NOMO-1 (cell line): Measurements from ENCODE around the gene EFCAB14.
"Not testable (repeated sequence)": the region's sequence is repeated elsewhere in the genome, so short reads cannot be mapped to it uniquely, and the experiment has no call there.

Experiments used
- DNase-seq, 2 experiments: peaks; one replicate each; lab custom pipeline; 2025; ENCODE audit not compliant: unreplicated experiment in 2 of 2; lab: John Stamatoyannopoulos, UW

EFCAB14 gene

DNA sequence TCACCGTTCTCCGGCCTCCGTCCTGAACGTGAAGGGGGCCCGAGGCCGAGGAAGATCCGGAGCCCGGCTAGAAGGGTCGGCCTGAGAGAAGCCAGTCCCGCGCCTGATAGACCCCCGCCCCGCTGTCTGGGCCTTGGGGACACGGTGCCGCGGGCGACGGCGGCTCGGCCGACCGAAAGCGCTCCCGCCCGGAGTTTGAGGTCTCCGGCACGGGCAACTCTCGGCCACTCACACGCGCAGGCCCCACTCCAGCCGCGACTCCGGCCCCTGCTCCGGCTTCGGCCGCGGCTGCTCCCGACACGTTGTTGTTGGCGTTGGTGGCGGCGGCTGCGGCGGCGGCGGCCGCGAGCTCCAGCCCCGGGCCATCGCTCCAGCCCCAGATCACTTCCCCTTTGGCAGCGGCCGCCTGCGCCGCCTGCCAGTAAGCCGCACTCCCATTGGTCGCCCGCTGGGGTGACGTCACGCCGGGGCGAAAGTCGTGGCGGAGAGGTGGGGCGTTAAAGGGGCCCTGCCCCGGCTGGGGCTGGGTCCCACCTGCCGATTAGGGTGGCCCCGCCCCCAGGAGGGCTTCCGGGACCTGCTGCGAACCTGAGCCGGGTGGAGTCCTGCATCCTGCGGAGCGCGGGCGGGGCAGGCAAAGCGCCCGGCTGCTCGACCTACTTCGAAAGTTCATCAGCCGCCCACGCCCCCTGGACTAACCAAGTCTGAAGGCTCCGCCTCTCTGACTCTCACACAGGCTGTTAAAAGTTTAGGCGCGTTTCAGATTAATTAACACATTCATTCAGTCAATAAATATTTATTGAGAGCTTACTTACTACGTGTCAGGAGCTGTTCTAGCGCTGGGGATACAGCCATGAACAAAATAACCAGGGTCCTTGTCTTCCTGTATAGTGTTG is at the start of gene EFCAB14:
Gene EFCAB14 (minus strand): TSS at position 388 of the 896 bp plus-strand sequence. CDS start 1,027 bp downstream, outside the sequence.
- DNase-seq: peak; percentile 86 to 97

DNA sequence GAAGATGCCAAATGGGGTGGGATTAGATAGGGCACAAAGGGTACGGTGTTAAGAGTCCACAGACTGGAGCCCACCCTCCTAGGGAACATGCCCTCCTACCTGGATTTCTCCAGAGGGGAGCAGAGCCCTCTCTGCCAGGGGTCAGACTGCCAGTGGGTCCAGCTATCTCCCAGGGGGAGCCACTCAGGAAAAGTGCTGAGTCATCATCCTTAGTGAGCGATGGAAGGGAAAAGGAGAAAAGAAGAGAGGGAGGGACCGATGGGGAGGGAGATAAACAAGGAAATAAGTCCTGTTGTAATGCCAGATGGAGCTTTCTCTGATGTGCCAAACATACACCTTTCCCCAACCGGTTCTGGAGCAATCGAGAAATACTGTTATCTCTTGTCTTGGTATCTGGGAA is 49.5 kb upstream of the EFCAB14 start:
- DNase-seq: no peak

GRCh38 chr1:46767649-46768282 is 48.9 kb upstream of the EFCAB14 start:
- no peak for DNase-seq

DNA sequence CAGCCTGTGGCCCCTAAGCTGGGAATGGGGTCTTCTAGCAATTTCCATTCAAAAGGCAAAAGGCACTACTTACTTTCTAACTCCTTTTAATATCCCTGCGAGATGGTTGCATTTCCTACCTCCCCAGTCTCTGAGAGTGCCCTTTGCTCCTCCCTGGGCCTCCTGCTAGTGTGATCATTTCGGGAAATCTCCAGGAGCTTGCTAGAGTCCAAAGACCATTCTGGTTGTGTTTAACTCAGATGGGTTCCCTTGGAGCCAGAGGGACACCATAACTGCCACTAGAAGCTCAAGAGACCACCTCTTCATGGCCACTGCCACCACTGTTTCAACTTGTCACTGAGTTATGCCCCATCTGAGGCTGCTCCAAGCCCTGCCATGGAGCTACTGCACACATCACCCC is 45.5 kb upstream of the EFCAB14 start:
- DNase-seq: no peak

DNA sequence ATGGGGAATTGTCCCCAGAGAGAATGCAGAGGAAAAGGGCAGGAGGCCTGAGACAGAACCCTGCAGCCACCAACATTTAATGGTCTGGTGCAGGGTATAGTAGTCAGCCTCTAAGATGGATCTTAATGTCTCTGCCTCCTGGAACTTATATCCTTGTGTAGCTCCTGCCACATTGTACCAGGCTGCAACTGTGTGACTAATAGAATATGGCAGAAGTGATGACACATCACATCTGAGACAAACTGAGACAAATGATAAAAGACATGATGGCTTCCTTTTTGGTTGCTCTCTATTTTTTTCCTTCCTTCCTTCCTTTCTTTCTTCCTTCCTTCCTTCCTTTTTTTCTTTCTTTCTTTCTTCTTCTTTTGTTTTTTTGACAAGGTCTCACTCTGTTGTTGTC is 42.8 kb upstream of the EFCAB14 start:
- no peak for DNase-seq

- no peak for DNase-seq
Observed at GRCh38 chr1:46760558-46761166, 41.7 kb upstream of the EFCAB14 start.

- DNase-seq: no peak
Observed at GRCh38 chr1:46757956-46758528, 39.1 kb upstream of the EFCAB14 start.

GRCh38 chr1:46757247-46757955 is 38.5 kb upstream of the EFCAB14 start:
- DNase-seq: no peak

DNA sequence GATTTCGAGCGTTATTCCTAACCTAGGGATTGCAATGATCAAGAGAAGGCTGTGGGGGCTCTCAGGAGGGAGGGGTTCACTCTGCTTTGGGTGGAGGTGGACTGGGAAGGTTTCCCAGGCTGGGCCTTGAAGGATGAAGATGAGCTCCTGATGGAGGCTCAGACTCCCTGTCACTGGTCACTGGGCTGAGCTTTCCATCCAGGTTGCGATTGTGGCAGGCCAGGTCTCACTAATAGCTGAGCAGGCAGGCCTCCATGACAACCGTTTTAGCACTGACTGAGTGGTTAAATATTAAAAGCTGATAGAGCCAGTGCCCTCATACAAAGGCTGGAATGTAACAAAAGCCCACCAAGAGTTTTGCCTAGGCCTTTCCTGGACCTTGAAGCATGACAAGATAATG is 36.2 kb upstream of the EFCAB14 start:
- DNase-seq: no peak

DNA sequence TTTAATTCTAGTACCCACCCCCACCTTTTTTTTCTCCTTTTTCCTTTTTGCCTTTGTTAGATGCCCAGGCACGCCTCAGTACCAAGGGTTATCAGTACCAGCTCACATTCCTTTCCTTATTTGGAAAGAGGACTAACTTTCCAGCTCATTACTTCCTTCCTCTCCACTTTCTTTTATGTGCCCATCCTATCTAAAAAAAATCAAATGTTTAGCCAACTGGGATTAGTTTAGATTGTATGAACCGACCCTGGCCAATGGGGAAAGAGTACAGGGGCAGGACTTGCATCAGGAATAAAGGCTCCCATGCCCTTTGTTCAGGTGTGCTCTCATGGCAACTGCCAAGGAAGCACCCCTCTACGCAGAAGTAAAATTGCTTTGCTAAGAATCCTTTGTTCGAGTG is 35.8 kb upstream of the EFCAB14 start:
- not testable (repeated sequence) for DNase-seq

DNA sequence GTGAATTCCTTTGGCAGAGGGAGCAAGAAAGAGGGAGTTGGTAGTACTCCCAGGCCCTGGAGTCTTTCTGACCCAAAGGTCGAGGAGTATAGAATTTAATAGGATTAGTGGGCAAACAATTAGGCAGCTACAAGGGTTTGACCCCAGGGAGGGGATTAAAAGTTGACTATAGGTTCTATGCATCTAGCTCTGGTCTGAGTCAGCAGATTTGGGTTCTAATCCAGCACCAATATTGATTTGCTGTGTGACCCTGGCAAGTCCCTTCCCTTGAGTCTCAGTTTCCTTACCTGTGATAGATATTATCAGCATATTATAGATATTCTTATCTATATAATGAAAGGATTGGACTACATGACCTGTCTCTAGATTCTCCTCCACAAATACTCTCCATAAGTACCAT is 35.1 kb upstream of the EFCAB14 start:
- no peak for DNase-seq

GRCh38 chr1:46749921-46750404 is 31.0 kb upstream of the EFCAB14 start:
- DNase-seq: peak in 1 of 2 experiments; percentile 4

- DNase-seq: no peak
Observed at GRCh38 chr1:46749404-46749803, 30.5 kb upstream of the EFCAB14 start.

- DNase-seq: no peak
Observed at GRCh38 chr1:46747683-46748288, 28.9 kb upstream of the EFCAB14 start.

GRCh38 chr1:46742069-46742468 is 23.2 kb upstream of the EFCAB14 start:
- DNase-seq: no peak

DNA sequence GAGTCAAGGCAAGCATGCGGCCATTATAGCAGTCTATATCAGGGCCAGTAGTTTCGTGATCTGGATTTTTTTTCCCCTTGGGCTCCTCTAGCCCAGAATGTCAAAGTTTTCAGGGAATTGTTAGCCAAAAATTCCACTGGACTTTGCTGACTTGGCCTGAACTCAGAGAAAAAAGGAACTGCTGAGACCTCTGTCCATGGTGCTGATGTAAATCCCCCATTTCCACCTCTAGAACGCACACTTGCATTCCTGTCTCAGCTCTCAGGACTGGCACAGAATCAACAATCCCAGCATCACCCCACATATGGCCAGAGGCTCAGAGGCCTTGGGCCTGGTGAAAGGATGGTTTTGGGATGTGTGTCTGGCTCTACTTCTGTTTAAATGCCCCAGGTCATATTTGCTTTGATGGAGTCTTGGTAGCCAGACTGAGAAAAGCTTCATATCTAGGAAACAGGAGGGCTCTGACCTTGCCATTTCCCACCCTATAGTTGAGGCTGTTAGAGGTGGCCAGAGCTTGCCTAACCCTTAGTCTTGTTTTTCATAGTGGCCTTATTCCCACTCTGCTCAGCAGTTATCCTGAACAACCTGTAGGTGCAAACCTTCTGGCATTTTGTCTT is 16.9 kb upstream of the EFCAB14 start:
- DNase-seq: peak; percentile 17 to 30

DNA sequence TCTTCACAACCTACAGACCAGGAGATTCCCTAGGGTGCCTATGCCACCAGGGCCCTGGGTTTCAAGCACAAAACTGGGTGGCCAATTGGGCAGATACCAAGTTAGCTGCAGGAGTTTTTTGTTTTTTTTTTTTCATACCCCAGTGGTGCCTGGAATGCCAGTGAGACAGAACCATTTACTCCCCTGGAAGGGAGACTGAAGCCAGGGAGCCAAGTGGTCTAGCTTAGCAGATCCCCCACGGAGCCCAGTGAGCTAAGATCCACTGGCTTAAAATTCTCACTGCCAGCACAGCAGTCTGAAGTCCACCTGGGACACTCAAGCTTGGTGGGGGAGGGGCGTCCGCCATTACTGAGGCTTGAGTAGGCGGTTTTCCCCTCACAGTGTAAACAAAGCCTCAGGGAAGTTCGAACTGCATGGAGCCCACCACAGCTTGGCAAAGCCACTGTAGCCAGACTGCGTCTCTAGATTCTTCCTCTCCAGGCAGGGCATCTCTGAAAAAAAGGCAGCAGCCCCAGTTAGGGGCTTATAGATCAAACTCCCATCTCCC is 9.5 kb upstream of the EFCAB14 start:
- DNase-seq: not testable (repeated sequence)

GRCh38 chr1:46725736-46726108 is 6.8 kb upstream of the EFCAB14 start:
- no peak for DNase-seq

- DNase-seq: peak; percentile 67 to 71
Observed at GRCh38 chr1:46724991-46725735, 6.2 kb upstream of the EFCAB14 start.
